HG03342 (cell line): ENCODE measurements around the gene PKP3.
"Not testable (repeated sequence)": the region's sequence is repeated elsewhere in the genome, so short reads cannot be mapped to it uniquely, and the experiment has no call there.

Source experiments
- ATAC-seq: cut with Tn5 transposase; IDR thresholded peaks from one replicate; pipeline ENCODE4 v1.9.1; 2021; ENCODE audit warnings: mild to moderate bottlenecking, moderate library complexity; ENCODE audit not compliant: unreplicated experiment

PKP3 gene

DNA sequence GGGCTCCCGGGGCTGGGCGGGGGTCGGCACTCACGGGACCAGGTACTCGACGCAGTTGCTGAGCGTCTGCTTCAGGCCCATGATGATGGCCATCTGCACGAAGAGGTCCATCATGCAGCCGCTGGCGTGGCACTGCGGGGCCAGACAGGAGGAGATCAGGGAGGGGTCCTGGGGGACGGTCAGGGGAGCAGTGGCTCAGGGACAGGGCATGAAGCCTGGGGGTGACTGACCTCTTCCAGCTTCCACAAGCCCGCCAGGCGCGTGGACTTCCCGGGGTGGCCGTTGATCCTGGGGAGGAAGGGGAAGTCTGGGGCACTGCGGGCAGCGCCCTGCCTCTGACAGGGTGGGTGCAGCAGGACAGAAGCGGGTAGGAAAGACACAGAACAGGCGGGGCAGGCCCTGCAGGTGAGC lies 26.9 kb downstream of the PKP3 start:
- ATAC-seq, result no peak

DNA sequence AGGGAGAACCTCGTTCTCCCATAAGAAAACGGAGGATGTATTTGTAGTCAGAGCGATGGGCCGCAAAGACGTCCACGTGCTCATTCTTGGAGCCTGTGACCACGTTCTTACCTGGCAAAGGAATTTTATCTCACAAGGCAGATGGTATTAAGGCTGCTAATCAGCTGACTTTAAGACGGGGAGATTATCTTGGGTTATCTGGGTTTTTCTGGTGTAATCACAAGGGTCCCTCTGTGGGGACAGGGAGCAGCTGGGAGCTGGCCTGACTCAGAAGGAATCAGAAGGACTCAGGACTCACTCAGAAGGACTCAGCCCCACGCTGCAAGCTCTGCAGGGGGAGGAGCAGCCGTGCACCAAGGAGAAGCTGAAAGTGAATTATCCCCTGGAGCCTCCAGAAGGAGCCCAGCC lies 28.2 kb downstream of the PKP3 start:
- ATAC-seq, result no peak

DNA sequence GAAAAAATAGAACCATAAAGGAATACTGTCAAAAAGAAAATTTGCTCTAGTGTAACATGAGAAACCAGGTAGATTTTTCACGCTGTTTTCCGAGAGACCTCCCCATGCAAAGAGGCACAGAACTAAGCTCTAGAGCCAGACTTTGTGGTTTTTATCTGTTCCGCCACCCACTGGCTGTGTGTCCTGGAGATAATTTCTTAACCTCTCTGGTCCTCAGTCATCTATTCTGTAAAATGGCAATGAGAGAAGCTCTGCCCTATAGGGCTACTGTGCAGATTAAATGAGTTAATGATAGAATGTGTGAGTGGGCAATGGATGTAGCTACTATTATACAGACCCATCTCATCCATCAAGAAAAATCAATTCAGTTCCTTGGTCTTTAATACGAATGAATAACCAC lies 30.2 kb downstream of the PKP3 start:
- ATAC-seq, result no peak

DNA sequence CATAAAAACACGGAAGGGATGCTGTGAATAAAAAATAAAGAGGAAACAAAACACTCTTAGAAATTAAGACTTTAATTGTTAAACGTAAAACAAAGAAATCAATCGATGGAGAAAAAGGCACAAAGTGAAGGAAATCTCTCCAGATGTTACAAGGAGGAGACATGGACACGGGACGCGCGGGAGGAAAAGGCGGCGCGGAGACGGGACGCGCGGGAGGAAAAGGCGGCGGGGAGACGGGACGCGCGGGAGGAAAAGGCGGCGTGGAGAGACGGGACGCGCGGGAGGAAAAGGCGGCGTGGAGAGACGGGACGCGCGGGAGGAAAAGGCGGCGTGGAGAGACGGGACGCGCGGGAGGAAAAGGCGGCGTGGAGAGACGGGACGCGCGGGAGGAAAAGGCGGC lies 30.8 kb downstream of the PKP3 start:
- not testable (repeated sequence) for ATAC-seq

DNA sequence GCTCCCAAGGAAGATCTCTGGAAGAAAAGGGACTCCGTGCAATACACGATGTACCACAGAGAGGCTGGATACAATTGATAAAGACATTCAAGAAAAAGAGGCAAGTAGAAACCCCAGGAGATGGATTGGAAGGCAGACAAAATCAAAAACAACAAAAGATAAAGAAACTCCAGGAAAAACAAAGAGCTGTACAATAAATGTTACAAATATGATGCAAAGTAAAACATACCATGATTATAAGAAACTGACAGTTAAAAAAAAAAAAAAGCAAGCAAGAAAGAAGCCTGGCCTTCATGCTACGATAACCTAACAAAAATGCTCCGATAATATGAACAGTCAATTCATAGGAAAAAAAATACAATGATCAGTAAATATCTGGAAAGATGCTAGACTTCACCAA lies 31.3 kb downstream of the PKP3 start:
- no peak for ATAC-seq

DNA sequence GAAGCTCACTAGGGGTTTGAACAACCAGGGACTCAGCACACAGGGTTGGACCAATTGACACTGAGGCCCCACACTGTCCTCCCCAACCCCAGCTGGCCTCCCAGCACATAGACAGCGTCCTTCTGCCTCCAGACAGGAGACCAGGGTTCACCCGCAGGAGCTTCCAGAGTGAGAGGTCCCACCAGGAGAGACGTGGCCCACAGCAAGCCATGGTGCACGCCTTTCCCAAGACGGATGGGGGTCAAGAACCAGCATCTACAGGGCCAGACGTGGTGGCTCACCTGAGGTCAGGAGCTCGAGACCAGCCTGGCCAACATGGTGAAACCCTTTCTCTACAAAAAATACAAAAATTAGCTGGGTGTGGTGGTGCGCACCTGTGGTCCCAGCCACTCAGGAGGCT lies 32.8 kb downstream of the PKP3 start:
- no peak for ATAC-seq

DNA sequence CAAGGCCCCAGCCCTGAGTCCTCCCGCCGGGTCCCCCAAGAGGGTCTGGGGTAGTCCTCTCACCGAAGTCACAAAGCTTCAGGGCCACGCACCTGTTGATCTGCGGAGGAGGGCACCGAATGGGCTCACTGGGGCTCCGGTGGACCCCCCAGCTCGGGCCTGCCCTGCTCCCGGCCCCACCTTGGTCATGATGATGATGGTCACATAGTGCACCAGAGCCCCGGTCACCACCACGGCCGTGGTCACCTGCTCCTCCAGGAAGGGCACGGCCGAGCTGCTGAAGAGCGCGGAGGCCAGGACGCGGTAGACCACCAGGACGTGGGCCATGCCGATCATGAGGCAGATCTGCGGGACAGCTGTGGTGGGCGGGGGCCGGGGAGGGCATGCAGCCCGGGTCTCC lies 34.3 kb downstream of the PKP3 start:
- ATAC-seq, result no peak

DNA sequence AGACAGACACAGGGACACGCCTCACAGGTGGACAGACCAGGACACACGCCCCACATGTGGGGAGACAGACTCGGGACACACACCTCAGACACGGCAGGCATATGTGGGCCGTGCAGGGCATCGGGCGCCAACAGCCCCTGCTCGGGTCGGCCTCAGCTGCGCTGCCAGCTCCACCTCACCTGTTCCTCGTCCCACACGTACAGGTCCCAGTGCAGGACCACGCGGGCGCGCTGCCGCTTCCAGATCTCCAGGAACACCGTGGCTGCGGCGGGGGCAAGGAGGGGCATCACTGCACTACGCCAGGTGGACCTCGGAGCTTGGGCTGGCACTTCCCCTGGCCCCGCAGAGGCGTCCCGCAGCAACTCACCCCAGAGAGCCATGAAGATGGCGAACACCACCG lies 35.4 kb downstream of the PKP3 start:
- no peak for ATAC-seq

DNA sequence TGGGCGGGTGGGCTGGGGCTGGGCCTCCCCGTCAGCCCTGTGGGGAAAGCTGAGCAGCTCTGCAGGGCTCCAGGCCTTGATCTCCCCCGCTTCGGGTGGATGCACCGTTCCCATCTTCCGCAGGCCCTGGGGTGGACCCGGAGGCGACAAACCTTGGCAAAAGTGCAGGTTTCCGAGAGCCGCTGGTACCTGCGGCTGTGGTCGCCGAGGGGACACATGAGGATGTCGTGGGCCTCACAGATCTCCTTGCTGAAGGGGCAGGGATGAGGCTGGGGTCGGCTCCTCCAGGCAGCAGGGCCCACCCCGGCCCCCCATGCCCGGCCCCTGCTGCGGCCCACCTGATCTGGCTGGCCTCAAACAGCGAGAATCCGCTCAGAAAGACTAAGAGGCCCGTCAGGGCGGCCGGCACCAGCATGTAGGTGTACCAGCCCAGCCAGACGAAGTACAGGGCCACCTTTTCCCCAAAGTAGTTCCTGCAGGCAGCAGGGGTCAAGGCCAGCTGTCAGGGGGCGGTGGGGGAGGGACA lies 36.0 kb downstream of the PKP3 start:
- no peak for ATAC-seq

DNA sequence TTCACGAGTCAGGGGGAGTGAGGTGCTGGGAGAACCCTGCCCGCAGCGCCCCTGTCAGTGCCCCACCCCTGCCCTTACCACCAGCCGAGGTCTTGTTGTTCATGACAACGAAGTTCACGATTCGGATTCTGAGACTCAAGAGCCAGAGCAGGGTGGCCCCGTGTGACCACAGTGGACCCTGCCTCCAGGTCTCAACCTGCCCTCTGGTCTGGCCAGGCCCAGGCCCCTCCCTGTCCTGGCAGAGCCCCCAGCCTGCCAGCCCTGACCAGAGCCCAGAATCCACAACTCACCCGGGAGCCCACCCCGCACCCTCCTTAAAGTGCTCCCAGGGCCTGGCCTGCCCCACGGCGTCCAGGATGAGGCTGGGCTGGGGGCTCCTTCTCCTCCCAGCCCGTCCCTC lies 37.9 kb downstream of the PKP3 start:
- no peak for ATAC-seq

DNA sequence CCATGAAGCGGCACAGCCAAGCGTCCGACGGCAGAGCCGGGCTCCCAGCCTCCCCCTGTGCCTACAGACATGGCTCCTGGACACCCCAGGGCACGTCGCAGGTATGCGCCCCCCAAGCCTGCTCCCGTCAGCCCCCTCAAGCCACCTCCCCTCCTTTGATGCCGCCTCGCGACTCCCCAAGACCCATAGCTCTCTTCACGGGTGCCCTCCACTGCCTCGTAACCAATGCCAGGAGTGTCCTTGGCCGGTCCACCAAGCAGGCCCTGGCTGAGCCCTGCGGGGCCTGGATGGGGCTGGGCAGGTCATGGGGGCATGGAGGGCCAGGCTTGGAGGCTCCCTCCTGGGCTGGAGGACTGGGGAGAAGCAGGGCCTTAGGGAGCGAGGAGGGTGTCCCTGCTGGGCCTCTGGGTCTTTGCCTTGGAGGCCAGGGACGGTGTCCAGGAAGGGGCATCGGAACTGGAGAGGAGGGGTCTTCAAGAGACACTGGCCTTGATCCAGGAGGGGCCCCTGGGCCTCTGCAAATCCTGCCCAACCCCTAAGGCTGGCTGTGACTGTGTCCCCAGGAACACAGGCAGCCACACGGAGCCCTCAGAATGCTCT lies 38.6 kb downstream of the PKP3 start:
- ATAC-seq, result no peak

DNA sequence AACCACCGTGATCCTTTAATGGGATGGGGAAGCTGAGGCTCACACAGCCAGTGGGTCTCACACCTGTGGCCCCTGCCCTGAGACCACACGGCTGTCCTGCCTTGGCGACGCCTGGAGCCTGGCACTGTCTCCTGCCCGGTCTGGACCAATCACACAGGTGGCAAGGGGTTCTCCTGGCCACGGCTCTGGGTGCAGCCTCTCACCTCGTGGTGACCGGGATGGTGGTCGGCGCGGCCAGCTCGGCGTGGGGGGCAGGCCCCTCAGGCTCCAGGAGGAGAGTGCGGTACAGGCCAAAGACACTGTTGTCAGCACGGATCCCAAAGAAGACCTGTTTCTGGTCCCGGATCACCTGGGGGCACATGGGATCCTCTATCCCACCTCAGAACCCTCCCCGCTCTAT lies 39.1 kb downstream of the PKP3 start:
- ATAC-seq, result no peak

DNA sequence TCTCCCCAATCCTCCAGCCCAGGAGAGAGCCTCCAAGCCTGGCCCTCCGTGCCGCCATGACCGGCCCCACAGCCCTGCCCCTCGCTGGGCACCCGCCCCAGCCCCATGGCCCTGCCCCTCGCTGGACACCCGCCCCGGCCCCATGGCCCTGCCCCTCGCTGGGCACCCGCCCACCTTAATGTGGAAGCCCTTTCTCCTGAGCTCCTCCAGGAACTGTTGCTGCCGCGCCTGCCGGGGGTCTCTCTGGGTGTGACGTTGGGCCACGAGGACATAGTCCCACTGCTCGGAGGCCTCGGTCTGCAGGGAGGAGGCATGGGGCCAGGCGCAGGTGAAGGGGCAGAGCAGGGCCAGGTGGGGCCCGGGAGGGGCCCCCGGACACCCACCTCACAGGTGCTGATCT lies 39.6 kb downstream of the PKP3 start:
- no peak for ATAC-seq

DNA sequence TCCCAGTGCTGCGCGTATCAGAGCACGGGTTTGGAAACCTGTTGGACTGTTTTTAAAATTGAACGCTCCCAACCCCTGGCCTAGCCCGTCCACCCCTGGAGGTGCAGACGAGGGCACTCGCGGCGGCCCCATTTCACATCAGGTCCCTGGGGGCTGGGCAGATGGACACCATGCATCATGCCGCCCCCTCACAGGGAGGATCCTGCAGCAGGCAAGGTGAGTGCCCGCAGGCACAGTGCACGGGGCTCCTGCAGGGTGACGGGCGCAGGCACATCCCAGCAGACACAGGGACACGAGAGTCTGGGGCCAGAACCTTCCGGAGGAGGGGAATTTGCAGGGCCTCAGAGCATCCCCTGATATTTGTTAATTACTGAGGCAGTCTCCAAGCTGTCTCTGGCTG lies 40.5 kb downstream of the PKP3 start:
- ATAC-seq, result no peak

DNA sequence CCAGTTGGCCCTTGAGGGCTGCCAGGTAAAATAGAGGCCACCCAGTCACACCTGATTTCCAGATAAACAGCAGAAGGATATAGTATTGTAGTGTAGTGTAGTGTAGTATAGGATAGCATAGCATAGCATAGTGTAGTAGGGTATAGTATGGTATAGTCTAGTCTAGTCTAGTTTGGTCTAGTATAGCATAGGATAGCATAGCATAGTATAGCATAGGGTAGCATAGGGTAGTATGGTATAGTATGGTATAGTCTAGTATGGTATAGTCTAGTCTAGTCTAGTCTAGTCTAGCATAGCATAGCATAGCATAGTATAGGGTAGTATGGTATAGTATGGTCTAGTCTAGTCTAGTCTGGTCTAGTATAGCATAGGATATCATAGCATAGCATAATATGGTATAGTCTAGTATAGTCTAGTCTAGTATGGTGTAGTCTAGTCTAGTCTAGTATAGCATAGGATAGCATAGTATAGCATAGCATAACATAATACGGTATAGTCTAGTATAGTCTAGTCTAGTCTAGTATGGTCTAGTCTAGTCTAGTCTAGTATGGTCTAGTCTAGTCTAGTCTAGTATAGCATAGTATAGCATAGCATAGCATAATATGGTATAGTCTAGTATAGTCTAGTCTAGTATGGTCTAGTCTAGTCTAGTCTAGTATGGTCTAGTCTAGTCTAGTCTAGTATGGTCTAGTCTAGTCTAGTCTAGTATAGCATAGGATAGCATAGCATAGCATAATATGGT lies 41.2 kb downstream of the PKP3 start:
- not testable (repeated sequence) for ATAC-seq

DNA sequence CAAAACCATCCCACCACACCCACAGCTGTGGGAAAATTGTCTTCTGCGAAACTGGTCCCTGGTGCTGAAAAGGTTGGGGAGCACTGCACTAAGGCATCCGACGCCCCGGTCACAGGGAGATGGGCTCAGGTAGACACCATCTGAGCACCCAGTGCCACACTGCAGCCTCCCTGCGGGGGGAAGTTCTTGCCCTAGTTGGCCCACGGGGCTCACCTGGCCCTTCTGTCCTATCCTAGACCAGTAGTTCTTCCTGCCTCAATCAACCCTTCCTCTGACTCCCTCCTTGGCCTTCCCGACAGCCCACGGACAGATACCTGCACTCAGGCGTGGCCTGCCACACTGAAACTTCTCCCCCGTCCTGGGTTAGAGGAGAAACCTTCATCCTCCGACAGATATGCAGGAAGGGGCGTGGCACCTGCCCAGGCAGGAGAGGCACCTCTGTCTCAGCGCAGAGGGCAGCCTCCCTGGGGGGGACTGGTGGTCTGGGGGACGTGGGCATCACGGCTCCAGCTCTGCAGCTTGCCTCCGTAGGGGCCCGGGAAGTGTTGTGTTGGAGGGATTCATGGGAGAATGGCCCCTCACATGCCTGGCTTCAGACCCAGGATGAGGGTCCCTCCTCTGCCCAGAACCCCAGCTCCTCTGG lies 43.3 kb downstream of the PKP3 start:
- no peak for ATAC-seq

DNA sequence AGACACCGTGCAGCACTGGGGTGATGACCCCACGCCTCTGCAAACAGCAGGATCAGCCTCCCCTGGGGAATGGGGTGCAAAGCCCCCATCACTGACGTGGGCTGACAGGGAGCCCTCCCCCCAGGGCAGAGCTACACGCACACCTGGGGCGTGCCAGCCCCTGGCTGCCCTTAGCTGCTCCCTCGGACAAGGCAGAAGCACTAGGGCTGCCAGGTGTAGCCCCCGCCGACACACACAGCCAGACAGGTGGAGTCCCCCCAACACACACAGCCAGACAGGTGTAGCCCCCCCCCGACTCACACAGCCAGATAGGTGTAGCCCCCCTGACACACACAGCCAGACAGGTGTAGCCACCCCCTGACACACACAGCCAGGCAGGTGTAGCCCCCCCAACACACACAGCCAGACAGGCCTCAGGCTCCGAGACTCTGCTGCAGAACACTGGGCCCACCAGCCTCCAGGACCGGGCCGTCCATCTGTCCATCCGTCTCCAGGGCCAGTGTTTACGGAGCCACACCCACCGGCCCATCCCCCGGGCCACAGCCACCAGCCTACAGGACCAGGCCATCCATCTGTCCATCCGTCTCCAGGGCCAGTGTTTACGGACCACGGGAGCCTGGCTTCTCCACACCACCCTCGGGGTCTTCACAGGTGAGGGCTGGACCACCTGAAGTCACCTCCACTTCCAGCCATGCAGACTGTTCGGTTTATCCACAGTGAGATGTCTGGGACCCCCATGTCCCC lies 44.3 kb downstream of the PKP3 start:
- no peak for ATAC-seq

DNA sequence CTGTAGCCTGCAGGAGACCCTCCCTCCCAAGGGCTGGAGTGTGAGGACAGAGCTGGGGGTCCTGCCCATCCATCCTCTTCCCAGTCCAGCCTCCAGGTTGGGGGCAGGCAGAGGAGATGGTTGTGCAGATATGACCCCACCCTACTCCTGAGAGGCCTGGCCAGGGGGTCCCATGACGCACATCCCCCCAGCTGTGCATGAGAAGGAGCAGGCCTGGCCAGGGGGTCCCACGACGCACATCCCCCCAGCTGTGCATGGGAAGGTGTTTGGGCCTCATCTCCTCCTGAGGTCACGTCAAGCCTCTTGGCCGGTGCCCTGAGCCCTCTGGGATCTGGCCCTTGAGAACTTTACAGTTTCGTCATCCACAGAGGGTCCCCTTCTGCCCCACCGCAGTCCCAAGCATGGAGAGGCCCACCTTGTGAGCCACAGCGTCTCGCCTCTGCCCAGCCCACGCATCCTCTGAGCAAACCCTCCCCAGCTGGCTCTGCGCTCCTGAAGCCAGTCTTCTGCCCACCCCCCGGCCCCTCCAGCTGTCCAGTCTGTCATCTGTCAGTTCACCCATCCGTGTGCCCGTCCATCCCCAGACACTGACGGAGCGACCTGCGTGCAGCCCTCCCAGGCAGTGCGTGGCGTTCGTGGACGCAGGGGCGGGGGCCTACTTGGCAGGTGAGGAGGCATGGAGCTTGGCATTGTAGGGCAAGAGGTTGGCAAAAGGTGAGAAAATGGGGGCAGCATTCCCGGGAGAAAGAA lies 45.5 kb downstream of the PKP3 start:
- ATAC-seq, result no peak

DNA sequence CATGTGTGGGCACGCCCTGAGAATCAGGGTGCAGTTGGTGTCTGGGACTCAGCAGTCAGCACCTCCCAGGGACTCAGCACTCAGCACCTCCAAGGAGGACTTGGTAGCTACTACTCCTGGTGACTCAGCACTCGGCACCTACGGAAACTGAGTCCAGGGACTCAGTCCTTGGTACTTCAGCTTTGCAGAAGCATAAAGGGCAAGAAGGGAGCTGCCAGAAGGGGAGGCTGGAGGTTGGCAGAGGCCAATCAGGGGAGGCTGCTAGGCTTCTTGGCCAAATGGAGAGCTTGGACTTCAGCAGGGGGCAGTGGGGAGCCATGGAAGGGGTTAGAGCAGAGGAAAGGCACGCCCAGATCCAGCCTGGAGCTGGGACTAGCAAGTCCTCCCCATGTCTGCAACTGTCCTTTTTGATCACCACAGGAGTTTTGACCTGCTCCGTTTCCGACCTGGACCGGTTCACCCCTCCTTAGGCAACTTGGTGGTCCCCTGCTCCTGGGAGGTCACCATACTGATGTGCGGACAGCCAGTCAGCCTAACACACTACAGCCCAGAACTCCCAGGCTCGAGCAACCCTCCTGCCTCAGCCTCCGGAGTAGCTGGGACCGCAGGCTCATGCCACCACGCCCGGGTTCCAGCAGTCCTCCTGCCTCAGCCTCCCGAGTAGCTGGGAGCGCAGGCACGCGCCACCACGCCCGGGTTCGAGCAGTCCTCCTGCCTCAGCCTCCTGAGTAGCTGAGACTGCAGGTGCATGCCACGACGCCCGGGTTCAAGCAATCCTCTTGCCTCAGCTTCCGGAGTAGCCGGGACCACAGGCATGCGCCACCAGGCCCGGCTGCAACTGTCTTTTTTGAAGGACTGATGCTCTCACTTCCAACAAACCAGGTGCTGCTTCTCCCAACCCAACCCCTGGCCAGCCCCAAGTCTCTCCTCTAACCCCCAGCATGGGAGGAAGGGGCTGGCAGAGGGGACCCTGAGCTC lies 46.3 kb downstream of the PKP3 start:
- no peak for ATAC-seq

DNA sequence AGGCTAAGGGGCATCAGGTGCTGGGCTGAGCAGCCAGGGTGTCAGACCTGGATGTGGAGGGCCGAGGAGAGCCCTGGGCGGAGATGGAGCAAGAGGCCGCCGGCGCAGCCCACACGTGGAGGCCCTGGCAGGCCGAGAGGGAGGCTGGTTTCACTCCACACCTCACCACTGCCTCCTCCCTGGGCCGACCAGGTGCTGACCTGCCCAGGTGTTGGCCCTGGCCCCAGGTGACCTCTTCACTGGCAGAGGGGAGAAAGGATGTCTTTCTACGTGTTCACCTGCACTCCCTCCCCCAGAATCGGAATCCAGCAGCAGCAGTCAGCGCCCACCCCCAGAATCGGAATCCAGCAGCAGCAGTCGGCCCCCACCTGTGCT lies 47.0 kb downstream of the PKP3 start:
- ATAC-seq, result no peak
